GM12878 (cell line): ENCODE results near the gene CTSA. TPM values are rescaled to one million over a fixed set of nuclear protein-coding genes. Genes with fewer than 3 reads are reported as not detected.

Experiments used
- ATAC-seq: fragments of 200-7000 bp; cut with Tn5 transposase; 3 replicates; pipeline ENCODE4 v1.9.1; 2020; ENCODE audit warnings: mild to moderate bottlenecking, moderate library complexity
- BruUV-seq: library from RNA; stranded (reverse); fragments of 400-500 nt; replicated peaks from 2 replicates; lab custom pipeline; 2021; lab: Mats Ljungman, UMichigan
- CTCF ChIA-PET: fragments of 300-600 bp; sonication (Branson Sonifier 250); formaldehyde crosslinking; extraction: SDS; loops from one replicate; lab custom pipeline; 2021; ENCODE audit warnings: inconsistent platforms; lab: Yijun Ruan, JAX
- POLR2A ChIA-PET: fragments of 350-600 bp; formaldehyde crosslinking; extraction: SDS; loops from one replicate; lab custom pipeline; 2021; ENCODE audit warnings: inconsistent platforms; lab: Charles Lee
- RAD21 ChIA-PET: fragments of 300-600 bp; sonication (Branson Sonifier 250); formaldehyde crosslinking; loops from one replicate; lab custom pipeline; 2023; ENCODE audit warnings: antibody characterized with exemption; ENCODE audit not compliant: unreplicated experiment; lab: Charles Lee
- SMC1A ChIA-PET: fragments of 300-600 bp; sonication (Branson Sonifier 250); formaldehyde crosslinking; loops from one replicate; lab custom pipeline; 2023; ENCODE audit not compliant: unreplicated experiment, uncharacterized antibody; lab: Charles Lee
- DNase-seq: peaks from one replicate; pipeline ENCODE4 v3.0.0-alpha.2; 2011; ENCODE audit warnings: low read depth, low spot score
- FAIRE-seq: peaks from 3 replicates; lab custom pipeline; 2011; peaks lifted over from hg19 to GRCh38; lab: Jason Lieb, UNC
- H2AFZ ChIP-seq: 2 replicates; pipeline ENCODE4 v1.6.0; 2011; ENCODE audit warnings: low read depth, low read length, control low read depth; ENCODE audit not compliant: control insufficient read depth
- H3K27ac ChIP-seq: 2 replicates; pipeline ENCODE4 v1.5.1; 2011; ENCODE audit warnings: control low read depth; ENCODE audit not compliant: control insufficient read depth, insufficient read depth
- H3K27me3 ChIP-seq, 2 experiments: replicated peaks in 1 of 2; 2 replicates each; pipeline versions ENCODE4 v1.6.0 to v1.6.1; 2011; ENCODE audit warnings: low read length in 1 of 2; ENCODE audit not compliant: control insufficient read depth in 2 of 2, insufficient read depth in 2 of 2
- H3K36me3 ChIP-seq, 2 experiments: 2 replicates each; pipeline ENCODE4 v1.5.1; 2011; ENCODE audit warnings: low read length in 1 of 2; ENCODE audit not compliant: control insufficient read depth in 2 of 2, insufficient read depth in 2 of 2
- H3K4me1 ChIP-seq: 2 replicates; pipeline ENCODE4 v1.6.1; 2011; ENCODE audit warnings: mild to moderate bottlenecking, low read length, moderate library complexity, mixed read lengths; ENCODE audit not compliant: control insufficient read depth, insufficient read depth
- H3K4me2 ChIP-seq: 2 replicates; pipeline ENCODE4 v1.6.0; 2011; ENCODE audit warnings: control low read depth; ENCODE audit not compliant: control insufficient read depth, insufficient read depth
- H3K4me3 ChIP-seq: fragments of 200-600 bp; sonication (generic); 2 replicates; pipeline ENCODE4 v1.5.1; 2016
- H3K79me2 ChIP-seq: 2 replicates; pipeline ENCODE4 v1.6.0; 2011; ENCODE audit warnings: low read length; ENCODE audit not compliant: control insufficient read depth, insufficient read depth
- H3K9ac ChIP-seq: 2 replicates; pipeline ENCODE4 v1.8.0; 2011; ENCODE audit warnings: low read length, control low read depth, mixed read lengths; ENCODE audit not compliant: control insufficient read depth, insufficient read depth
- H3K9me3 ChIP-seq: replicated peaks from 3 replicates; pipeline ENCODE4 v1.5.1; 2011; ENCODE audit warnings: mild to moderate bottlenecking, low read length; ENCODE audit not compliant: control insufficient read depth, insufficient read depth
- H4K20me1 ChIP-seq: 2 replicates; pipeline ENCODE4 v1.6.0; 2011; ENCODE audit not compliant: control insufficient read depth, insufficient read depth
- ASH2L ChIP-seq: fragments of 300-600, 200-600 bp; sonication (generic); IDR thresholded peaks from 2 replicates; pipeline ENCODE4 v1.6.1; 2017; ENCODE audit warnings: low read depth, mild to moderate bottlenecking, borderline replicate concordance
- ATF7 ChIP-seq: fragments of 450-650 bp; IDR thresholded peaks from 2 replicates; pipeline ENCODE4 v1.6.1; 2016; ENCODE audit warnings: low read depth, mild to moderate bottlenecking
- BACH1 ChIP-seq: fragments of 450-650 bp; IDR thresholded peaks from 2 replicates; pipeline ENCODE4 v1.6.1; 2017; ENCODE audit warnings: mild to moderate bottlenecking, borderline replicate concordance
- CBX5 ChIP-seq: sonication (generic); IDR thresholded peaks from 2 replicates; pipeline ENCODE4 v1.6.1; 2016; ENCODE audit warnings: low read depth, moderate library complexity, mild to moderate bottlenecking, inconsistent platforms
- CHD4 ChIP-seq: fragments of 200-600 bp; sonication (generic); IDR thresholded peaks from 2 replicates; pipeline ENCODE4 v1.6.1; 2016; ENCODE audit warnings: mild to moderate bottlenecking
- EED ChIP-seq: sonication (generic); IDR thresholded peaks from 2 replicates; pipeline ENCODE4 v1.6.1; 2016; ENCODE audit warnings: antibody characterized with exemption, low read depth
- FOXK2 ChIP-seq: fragments of 450-650 bp; IDR thresholded peaks from 2 replicates; pipeline ENCODE4 v1.6.1; 2017; ENCODE audit warnings: mild to moderate bottlenecking, moderate library complexity
- MAX ChIP-seq: IDR thresholded peaks from 2 replicates; pipeline ENCODE4 v1.6.1; 2012; ENCODE audit warnings: low read depth, low read length, improper control_type of control experiment
- MEF2A ChIP-seq: IDR thresholded peaks from 2 replicates; pipeline ENCODE4 v1.6.1; 2011; ENCODE audit warnings: low read depth, mild to moderate bottlenecking, low read length, moderate library complexity; ENCODE audit not compliant: insufficient read depth
- POLR2A ChIP-seq: IDR thresholded peaks from 2 replicates; pipeline ENCODE4 v1.6.1; 2011; ENCODE audit warnings: low read depth, mild to moderate bottlenecking, low read length
- SMC3 ChIP-seq: IDR thresholded peaks from 2 replicates; pipeline ENCODE4 v1.6.1; 2011; ENCODE audit warnings: low read length, improper control_type of control experiment, borderline replicate concordance
- TAF1 ChIP-seq: IDR thresholded peaks from 2 replicates; pipeline ENCODE4 v1.6.1; 2011; ENCODE audit warnings: mild to moderate bottlenecking, low read depth, low read length, borderline replicate concordance
- ZBTB33 ChIP-seq: fragments of 450-650 bp; IDR thresholded peaks from 2 replicates; pipeline ENCODE4 v1.6.1; 2017; ENCODE audit warnings: mild to moderate bottlenecking
- WGBS: methylation state at CpG from one replicate; pipeline ENCODE4 v1.1.6; 2016; ENCODE audit warnings: low lambda C conversion rate; ENCODE audit not compliant: insufficient replicate concordance, insufficient coverage; ENCODE audit errors: missing lambda C conversion rate; 5-methylcytosine and 5-hydroxymethylcytosine counted together
- in situ Hi-C: fragments of 300-500 bp; cut with MboI; formaldehyde crosslinking; loops from 9 replicates; pipeline ENCODE4 v1.14.3; 2018; ENCODE audit warnings: mixed read lengths
- intact Hi-C: fragments of 100-400 bp; cut with micrococcal nuclease; formaldehyde crosslinking; loops from one replicate; pipeline ENCODE4 v1.14.2; 2022; ENCODE audit not compliant: unreplicated experiment
- polyA plus RNA-seq, 11 experiments: library from polyadenylated mRNA; depleted of rRNA in 4 of 11; unstranded in 6 of 11; stranded (reverse) in 5 of 11; fragments of >200 nt; fragmentation: Nextera tagmentation in 4 of 11; fragmentation: Illumina TruSeq in 1 of 11; extraction: Ambion mirVana in 4 of 11; extraction: Trizol in 1 of 11; gene quantifications; 1 replicate in 1 of 11; 2 replicates in 10 of 11; pipeline versions ENCODE4 v1.2.1 to v1.2.3, GENCODE V29; 2011 to 2016; ENCODE audit warnings: inconsistent platforms in 2 of 11, missing spikeins in 2 of 11, low read depth in 1 of 11
- total RNA-seq, 4 experiments: library from RNA; depleted of rRNA in 3 of 4; stranded (reverse); fragments of >200 nt in 3 of 4; fragmentation: Illumina TruSeq in 1 of 4; extraction: Trizol in 1 of 4; gene quantifications; 2 replicates each; pipeline versions ENCODE4 v1.2.1 to v1.2.3, GENCODE V29; 2013 to 2021
- TF ChIP-seq, protein P1 (sequence below): fragments of 450-650 bp; conservative IDR thresholded peaks from 2 replicates; pipeline ENCODE4 v1.6.1; 2017; ENCODE audit warnings: mild to moderate bottlenecking, moderate library complexity
- TF ChIP-seq, protein P2 (sequence below): IDR thresholded peaks from 2 replicates; pipeline ENCODE4 v1.6.1; 2012; ENCODE audit warnings: low read depth, low read length, improper control_type of control experiment

The CTSA gene
- total and polyA plus RNA-seq, 10 of the 15 experiments (the other 5 are each of a cell fraction or from before 2014, with no cell fraction given): 7.1 to 67.0 (median 36.2) TPM

DNA sequence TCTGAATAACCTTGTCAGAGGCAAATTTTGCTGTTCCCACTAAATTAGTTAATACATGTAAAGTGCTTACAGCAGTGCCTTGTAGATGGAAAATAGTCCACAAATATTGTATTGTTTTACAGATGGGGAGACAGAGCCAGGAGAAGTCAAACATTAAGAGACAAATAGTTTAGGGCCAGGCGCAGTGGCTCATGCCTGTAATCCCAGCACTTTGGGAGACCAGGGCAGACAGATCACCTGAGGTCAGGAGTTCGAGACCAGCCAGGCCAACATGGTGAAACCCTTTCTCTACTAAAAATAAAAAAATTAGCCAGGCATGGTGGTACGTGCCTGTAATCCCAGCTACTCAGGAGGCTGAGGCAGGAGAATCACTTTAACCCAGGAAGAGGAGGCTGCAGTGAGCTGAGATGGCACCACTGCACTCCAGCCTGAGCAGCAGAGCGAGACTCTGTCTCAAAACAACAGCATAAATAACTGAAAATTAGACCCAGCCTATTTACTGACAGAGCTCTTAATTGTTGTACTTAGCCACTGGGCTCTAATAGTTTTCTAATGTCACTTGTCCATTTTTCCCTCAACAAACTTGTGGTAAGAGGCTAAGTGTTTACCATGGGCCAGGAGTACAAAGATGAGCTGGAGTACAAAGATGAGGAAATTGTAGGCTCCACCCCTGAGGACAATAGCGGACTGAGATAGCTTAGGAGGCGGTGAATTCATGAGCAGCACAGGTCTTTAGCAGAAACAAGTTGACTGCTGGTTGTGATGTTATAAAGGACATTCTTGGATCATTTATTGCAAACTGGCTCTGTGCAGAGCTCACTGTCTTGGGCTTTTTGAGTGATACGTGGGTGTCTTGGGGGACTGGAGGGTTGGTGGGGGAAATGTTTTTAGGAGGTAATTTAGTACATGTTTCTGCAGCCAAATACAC lies 27.3 kb upstream of the CTSA start:
- WGBS: 86% methylated on average over 7 of the region's 7 CpGs
- TF ChIP-seq TAF1: no peak
- no peak for TF ChIP-seq ASH2L
- no peak for TF ChIP-seq ZBTB33
- no peak for TF ChIP-seq SMC3
- no peak for TF ChIP-seq EED
- TF ChIP-seq, protein P1, sequence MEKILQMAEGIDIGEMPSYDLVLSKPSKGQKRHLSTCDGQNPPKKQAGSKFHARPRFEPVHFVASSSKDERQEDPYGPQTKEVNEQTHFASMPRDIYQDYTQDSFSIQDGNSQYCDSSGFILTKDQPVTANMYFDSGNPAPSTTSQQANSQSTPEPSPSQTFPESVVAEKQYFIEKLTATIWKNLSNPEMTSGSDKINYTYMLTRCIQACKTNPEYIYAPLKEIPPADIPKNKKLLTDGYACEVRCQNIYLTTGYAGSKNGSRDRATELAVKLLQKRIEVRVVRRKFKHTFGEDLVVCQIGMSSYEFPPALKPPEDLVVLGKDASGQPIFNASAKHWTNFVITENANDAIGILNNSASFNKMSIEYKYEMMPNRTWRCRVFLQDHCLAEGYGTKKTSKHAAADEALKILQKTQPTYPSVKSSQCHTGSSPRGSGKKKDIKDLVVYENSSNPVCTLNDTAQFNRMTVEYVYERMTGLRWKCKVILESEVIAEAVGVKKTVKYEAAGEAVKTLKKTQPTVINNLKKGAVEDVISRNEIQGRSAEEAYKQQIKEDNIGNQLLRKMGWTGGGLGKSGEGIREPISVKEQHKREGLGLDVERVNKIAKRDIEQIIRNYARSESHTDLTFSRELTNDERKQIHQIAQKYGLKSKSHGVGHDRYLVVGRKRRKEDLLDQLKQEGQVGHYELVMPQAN: no peak
- TF ChIP-seq, protein P2, sequence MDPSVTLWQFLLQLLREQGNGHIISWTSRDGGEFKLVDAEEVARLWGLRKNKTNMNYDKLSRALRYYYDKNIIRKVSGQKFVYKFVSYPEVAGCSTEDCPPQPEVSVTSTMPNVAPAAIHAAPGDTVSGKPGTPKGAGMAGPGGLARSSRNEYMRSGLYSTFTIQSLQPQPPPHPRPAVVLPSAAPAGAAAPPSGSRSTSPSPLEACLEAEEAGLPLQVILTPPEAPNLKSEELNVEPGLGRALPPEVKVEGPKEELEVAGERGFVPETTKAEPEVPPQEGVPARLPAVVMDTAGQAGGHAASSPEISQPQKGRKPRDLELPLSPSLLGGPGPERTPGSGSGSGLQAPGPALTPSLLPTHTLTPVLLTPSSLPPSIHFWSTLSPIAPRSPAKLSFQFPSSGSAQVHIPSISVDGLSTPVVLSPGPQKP: no peak
- TF ChIP-seq FOXK2: no peak
- no peak for TF ChIP-seq ATF7
- TF ChIP-seq POLR2A: no peak
- TF ChIP-seq CBX5: no peak
- TF ChIP-seq CHD4: no peak
- TF ChIP-seq BACH1: no peak
- no peak for TF ChIP-seq MEF2A
- TF ChIP-seq MAX: no peak

More for the DNA sequence above, 27.3 kb upstream of the CTSA start:
- no peak overlapping the region for H3K9ac ChIP-seq
- H3K4me1 ChIP-seq: no peaks in the 10 kb centered on the region
- no peaks in the 10 kb centered on the region for H3K9me3 ChIP-seq
- ChIA-PET RAD21 (interaction anchor here (0.7 kb wide), 1 partner anchor 74 kb away, joined by 4 read pairs; no protein-coding TSS in a partner anchor), POLR2A (interaction anchor here (0.6 to 1.5 kb wide), 3 partner anchors 9 to 79 kb away, joined by 3 read pairs; partner anchors contain the start of gene ZSWIM1), SMC1A (interaction anchor here (0.8 to 0.9 kb wide), 2 partner anchors 14 to 46 kb away, joined by 3 read pairs; no protein-coding TSS in a partner anchor), CTCF (interaction anchor here (1.3 kb wide), 1 partner anchor 11 kb away, joined by 3 read pairs; no protein-coding TSS in a partner anchor)
- in situ Hi-C loops (no loop called here), intact Hi-C loops (no loop called here)
- no peak overlapping the region for H2AFZ ChIP-seq
- H3K27me3 ChIP-seq: no peaks in the 10 kb centered on the region
- no peaks in the 10 kb centered on the region for H4K20me1 ChIP-seq
- no TSS peak for BruUV-seq
- no peak overlapping the region for H3K27ac ChIP-seq
- ATAC-seq: no peak
- no peaks in the 10 kb centered on the region for H3K36me3 ChIP-seq
- no peak overlapping the region for H3K4me3 ChIP-seq
- no peak for DNase-seq
- no peak for FAIRE-seq
- H3K79me2 ChIP-seq: no peaks in the 10 kb centered on the region
- no peak overlapping the region for H3K4me2 ChIP-seq
